NCI-H748 (cell line): ENCODE results near the gene THEMIS.
A peak's percentile ranks its signal among the peaks of the same experiment; 100 is the strongest.
"Not testable (repeated sequence)": the region's sequence is repeated elsewhere in the genome, so short reads cannot be mapped to it uniquely, and the experiment has no call there.

Source experiments
- DNase-seq: peaks from one replicate; lab custom pipeline; 2025; ENCODE audit not compliant: unreplicated experiment; lab: John Stamatoyannopoulos, UW

The THEMIS gene

DNA sequence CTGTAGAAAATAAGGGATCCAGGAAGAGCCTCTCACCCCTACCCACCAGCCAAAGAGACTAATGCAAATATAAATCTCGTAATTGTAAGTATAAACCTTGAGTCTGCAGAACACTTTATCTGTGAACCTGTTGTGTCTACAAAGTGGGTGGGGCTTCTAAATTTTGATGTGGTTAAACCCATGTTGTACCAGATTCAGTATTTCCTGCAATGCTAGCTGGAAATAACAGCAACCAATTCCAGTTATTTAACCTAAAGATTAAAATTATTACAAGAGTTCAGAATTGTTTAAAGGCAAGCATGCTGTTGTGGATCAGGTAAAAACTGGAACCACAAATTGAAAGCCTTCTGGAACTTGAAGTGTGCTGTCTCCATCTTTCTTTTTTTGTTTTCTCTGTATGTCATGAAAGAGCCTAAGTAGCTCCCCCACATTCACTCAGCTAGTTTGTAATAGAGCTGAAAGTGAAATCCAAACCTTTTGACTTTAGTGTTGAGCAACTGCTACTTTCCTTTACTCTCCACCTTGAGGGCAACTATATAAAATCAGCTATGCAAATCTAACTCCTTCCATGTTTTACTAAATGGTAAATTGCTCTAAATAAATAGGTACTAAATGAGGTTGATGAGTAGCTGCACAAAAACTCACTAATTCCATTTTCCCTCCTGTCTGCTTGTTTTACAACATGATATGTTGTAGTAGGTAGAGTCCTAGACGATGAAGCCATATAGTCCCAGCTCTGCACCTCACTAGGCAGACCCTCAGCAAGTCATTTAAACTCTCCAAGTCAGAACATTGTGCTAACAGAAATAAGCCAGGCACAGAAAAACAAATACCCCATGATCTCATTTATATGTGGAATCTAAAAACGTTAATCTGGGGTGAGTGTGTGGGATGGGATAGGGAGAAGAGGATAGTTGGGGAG is 17.9 kb upstream of the THEMIS start:
- DNase-seq, result peak; percentile 19

DNA sequence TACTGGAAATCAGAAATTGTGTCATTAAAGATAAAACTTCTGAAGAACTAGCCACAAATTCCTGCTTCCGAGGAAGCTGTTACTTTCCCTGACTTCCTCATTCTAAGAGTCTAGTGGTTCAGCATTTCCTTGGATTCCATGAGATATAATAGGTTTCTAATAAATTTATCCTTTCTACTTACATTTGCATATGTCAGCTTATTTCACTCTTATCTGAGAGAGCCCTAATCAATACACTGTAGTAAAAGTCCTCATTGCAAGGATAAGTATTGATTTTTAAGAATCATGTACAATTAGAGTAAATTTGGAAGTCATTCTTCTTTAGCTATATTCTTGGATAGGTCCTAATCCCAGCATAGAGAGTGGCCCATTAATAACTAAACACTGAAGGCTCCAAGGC is 16.9 kb upstream of the THEMIS start:
- no peak for DNase-seq

DNA sequence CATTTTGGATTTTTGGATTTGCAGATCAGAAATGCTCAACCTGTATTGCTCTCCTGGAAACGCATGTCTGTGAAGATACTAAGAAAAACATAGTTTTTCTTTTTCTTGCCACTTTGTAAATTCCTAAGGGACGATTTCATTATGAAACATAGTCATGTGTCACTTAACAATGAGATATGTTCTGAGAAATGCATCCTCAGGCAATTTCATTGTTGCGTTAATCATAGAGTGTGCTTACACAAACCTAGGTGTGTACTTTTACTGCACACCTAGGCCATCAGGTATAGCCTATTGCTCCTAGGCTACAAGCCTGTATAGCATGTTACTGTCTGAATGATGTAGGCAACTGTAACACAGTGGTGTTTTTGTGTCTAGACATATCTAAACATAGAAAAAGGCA is 13.4 kb upstream of the THEMIS start:
- no peak for DNase-seq

DNA sequence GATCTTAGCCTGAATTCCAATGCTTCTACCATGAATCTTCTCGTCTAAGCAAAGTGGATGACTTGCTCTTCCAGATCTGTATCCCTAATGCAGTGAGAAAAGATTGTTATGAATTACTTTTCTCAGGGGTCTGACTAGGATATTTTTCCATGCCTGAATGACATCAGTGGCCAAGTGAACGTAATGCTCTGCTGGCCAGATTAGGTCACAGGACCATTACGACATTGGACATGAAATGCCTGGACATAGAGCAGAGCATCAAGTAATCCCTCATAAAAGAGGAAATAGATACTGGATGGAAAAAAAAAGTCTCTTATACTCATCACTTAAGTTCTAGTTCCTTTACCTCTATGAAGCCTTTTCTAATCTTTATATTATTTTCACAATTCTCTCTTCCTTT is 12.1 kb upstream of the THEMIS start:
- no peak for DNase-seq

DNA sequence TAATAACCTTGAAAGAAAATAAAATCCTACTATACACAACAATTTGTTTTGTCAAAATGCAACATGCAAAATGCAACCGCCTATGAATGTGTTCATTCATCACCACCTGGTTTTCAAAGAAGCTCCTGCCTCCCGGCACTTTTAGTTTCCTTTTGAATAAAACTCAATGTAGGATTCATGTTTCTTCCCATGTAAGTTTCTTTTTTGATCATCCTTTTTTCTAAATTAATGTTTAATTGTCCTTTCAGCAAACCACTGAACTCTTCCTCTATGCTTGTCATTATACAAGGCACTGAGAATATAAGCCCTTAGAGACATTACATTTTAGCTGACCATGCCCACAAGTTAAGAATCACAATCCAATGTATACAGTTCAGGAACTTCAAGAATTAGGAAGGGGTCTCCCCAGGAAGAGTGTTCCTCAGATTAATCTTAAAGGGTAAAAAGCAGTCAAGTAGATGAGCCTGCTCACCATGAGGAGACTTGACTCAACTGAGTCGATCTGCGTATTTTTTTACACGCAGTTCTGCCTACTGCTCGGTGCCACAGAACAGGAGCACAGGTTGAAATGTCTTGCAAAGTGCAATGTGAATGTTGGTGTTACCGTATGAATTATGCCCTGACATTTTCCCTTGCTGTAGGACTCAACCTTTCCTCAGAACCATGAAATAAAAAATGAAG is 7.2 kb upstream of the THEMIS start:
- DNase-seq, result no peak

DNA sequence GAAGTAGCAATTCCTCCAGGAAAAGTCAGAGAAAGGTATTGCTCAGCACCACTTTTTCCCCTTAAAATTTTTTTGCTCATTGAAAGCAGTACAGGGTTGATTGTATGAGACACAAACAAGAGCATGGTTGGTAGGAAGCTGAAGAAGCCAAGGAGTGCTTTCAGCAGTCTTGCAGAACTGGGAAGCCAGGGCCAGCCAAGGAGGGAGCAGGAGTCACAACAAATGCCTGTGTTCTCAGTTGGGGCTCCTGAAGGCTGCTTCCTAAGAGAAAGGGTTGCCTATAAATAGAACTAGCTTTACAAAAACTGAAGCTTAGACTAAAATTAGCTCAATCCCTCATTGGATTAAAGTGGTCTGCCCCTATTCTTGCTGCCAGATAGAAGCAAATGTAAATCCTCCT is 3.3 kb upstream of the THEMIS start:
- no peak for DNase-seq

DNA sequence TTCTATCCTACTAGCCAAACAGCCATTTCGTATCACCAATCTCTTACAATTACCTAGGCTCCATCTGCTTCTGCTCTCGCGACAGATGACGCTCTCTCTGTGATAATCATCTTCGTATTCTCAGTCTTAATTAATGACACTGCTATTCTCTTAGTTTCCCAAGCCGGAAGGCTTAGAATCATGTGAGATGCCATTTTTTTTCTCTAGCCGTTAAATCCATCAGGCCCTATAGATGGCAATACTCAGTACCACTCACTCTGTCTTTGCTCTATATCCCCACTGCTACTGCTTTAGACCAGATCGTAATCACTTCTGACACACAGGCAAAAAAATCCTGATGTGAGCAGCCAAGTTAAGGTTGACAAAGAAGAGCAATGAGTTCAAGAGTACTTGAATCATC is 2.1 kb upstream of the THEMIS start:
- no peak for DNase-seq

DNA sequence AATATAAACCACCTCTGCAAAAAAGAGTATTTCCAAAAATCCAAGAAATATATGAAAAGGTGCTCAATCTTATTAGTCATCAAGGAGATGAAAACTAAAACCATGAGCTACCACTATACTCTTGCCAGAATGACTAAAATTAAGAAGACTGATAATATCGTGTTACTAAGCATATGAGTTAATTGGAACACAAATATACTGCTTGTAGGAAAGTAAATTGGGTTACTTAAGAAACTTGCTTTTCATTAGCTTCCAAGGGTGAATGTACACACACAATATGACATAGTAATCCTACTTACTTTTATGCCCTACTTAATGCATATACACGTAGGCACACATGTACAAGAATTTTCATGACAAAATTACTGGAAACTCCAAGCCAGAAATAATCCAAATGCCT is 3.4 kb downstream of the THEMIS start:
- no peak for DNase-seq

DNA sequence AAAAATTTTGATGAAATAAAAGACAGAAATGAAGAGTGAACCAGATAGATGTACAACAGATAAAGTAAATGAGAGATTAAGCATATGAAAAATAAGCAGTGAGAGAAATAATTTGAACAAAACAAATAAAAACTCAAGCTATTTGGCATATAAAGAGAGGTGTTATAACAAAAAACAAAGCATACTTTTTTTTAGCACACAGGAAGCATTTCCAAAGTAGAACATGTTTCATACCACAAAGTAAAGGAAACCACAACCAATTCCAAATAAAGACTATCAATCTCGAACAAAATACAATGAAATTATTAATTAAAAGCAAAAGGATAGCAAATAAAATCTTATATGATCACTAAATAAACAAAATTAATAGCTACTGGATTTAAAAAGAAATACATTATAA is 6.8 kb downstream of the THEMIS start:
- no peak for DNase-seq

DNA sequence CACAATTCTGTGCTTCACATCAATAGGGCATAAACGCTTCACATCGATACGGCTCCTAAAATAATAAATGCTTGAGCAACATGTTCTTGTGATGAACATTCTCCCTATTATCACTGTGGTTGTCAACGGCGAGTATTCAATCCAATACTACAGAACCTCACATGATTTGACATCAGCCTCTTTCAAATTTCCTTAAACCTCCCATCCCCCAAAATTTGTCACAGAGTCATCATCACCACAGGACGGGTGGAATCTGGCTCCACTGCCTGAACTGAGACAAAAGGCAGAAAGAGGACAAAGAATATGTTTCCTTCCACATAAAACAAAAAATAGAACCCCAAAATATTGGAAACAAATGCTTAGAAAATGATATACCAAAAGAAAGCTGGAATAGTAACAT is 7.3 kb downstream of the THEMIS start:
- DNase-seq, result no peak

DNA sequence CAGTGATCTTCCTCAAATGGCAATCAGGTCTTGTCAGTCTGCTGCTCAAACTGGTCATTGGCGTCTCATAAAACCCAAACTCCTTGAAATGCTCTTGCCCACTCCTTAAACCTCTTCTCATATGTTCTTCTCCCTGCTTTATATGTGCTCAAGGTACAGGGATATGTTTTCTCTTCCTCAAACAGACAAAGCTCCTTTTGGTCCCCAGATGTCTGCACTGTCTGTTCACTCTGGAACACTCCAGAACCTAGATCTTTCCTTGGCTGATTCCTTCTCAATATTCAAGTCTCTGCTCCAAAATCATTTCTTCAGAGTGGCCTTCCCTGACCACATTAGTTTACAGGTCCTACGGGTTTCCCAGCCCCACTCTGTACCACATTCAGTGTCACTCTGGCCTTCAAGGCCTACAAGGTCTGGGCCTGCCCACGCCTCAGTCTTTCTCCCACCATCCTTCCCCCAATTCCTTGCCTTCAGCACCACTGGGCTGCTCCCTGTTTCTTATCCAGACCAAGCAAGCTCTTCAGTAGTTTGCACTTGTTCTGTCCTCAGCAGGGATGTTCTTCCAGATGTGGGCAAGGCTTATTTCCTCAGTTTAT is 9.0 kb downstream of the THEMIS start:
- no peak for DNase-seq

DNA sequence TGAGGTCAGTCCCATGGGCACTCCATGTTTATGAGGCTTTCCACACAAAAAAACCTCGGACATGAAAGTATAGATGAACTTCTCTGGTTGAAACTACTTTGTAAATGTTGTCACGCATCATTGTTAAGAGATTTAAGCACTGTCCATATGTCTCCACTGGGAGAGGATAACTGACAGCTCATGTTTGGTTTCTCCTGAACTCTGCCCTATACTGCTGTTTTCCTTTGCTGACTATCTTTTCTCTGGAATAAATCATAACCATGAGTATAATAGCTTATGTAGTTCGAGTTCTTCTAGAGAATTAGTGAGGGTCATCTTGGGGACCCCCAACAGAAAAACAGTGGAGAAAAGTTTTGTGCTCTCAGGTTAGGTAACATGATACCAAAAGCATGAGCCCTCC is 14.3 kb downstream of the THEMIS start:
- DNase-seq, result no peak

DNA sequence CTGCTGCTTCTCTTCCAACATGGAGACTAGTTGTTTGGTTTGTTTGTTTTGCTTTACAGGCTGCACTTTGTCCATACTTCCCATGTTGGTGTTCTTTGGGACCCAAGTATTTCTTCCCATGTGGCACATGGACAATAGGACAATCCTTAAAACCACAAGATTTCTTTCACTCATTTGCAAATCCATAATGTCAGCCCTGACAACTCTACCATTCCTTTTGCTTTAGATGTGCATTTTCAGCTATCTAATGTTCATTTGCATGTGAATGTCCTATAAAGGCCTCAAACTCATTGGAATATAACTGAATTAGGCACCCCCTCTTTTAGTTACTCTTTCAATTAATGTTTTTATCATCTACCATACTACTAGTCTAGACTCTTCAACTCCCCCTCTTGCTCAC is 16.7 kb downstream of the THEMIS start:
- no peak for DNase-seq

DNA sequence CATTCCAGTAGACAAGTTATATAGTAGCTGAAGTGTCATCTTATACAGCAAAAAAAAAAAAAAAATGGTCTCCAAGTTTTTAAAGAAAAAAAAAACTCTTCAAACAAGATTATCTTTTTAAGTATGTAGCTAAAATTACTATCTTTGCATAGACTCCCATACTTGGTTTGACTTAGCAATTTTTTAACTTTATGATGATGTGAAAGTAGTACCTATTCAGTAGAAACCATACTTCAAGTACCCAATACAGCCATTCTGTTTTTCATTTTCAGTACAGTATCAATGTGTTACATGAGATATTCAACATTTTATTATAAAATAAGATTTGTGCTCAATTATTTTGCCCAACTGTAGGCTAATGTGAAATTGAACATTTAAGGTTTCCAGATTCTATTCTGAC is 18.9 kb downstream of the THEMIS start:
- DNase-seq, result not testable (repeated sequence)

DNA sequence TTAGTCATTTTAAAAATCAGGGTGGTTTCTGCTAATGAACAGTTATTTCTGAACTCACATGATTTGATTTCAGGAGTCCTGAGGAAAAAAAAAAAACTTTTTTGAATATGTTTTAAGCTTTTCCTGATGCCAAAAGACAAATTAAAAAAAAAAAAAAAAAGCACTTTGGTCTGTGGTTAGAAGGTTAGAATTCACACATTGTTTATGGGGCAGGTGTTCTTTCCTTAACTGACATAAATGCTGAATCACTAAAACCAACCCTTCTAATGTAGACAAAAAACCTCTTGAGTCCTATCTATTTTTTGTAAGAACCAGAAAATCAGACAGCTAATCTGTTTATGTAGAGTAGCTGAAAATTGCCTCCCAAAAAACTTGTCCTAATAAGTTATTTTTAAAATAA is 20.4 kb downstream of the THEMIS start:
- DNase-seq, result no peak

DNA sequence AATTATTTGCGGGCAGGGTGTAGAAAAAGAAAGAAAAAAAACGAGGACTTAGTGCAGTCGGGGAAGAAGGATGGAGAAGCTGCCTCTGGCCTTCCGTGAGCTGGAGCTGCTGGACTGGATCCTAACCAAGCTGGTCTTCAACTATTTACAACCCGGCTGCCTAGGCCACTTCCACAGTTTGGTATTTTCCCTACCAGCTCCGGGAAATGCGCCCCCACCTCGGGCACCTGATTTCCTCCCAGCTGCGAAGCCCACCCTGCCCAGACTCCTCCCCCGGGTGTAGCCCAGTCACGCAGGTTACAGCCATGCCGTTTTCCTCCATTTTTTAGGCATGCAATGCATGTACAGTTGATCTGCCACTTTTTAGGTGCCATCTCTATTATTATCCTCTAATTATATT is 21.2 kb downstream of the THEMIS start:
- no peak for DNase-seq

DNA sequence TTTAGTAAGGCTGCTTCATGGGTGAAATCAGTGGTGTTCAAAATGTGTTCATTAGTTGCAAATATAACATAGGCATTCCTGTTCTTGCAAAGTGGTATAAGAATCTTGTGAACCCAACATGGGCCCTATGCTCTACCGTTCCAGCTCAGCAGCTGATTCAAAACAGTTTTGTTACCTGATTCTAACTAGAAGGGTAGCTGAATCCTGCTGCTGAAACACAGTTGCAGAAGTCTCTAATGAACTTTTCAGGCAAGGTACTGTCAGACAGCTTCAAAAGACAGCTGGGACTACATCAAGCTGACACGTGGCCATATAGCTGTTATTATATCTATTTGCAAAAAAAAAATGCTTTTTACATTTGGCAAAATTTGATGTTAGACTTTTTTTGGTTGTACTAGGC is 22.7 kb downstream of the THEMIS start:
- no peak for DNase-seq

DNA sequence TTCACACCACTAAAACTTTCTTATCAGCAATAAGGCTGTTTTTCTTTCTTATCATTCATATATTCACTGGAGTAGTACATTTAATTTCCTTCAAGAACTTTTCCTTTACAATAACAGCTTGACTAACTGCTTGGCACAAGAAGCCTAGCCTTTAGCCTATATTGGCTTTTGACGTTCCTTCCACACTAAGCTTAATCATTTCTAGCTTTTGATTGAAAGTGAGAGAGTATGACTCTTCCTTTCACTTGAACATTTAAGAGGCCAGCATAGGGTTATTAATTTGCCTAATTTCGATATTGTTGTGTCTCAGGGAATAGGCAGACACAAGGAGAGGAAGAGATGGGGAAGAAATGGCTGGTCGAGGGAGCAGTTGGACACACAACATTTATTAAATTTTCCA is 23.6 kb downstream of the THEMIS start:
- DNase-seq, result no peak

DNA sequence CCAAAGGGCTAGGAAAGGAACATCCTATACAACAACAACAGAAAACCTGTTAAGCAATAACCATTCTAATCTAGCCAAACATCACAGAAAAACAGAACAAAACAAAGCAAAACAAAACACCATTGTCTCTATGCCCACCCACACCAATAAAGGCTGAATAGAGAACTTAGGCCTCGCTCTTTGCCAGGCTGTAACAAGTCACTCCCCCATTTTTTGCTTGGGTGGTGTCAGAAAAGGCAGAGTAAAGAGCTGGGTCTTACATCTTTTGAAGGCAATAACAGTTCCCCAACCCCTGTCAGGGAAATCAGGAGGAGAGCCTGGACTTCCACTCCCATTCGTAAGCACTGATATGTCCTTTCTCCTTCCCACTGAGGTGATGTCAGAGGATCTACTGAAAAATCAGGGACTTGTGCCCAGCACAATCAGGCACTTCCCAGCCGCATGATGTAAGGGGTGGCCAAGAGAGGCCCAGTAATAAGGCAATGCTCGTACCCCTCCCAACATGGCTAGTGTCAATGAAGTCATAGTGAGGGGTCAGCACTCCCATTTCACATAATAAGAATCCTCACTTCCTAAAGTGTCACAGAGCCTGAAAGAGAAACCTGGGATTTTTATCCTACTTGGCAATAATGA is 31.0 kb downstream of the THEMIS start:
- no peak for DNase-seq

DNA sequence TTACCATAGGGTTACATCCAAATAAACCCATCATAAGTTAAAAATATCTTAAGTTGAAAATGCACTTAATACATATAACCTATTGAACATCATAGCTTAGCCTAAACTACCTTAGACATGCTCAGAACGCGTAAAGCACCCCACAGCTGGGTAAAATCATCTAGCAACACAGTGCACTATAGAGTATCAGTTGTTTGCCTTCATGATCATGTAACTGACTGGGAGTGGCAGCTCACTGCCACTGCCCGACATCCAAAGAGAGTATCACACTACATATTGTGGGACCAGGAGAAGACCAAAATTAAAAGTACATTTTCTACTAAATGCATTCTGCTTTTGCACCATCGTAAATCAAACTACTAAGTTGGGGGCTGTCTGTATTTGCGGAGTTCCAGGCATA is 31.7 kb downstream of the THEMIS start:
- DNase-seq, result no peak

DNA sequence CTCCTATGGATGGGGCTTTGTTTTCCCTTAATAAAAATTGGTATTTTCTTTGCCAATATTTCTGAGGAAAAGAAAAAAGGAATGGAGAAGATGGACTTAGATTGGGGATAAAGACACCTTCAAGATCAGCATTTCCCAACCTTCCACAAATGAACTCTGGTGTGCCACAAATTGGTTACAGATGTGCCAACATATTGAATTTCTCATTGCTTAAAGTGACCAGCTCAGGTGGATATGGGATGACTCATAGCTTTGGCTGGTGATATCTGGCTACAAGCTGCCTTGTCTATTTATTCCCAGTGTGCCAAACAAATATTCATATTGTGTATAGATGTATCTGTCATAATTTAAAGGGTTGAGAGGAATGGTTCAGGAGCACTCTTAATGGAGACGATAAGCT is 32.5 kb downstream of the THEMIS start:
- no peak for DNase-seq

DNA sequence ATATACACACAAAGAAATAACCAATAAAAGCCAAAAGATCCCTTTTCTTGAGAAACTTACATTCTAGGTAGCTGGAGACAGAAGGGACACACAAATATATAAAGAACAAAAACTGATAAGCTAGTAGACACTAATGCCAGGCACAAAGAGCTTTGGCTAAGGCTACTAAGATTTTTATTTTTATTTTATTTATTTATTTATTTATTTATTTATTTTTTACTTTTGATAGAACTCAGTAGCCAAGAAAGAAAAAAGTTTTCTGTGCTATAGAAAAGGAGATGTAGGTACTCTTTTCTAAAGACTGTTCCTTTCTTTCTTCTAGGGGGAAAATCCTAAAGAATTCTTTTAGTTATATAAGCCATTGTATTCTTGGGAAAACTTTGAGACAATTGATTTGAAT is 34.1 kb downstream of the THEMIS start:
- no peak for DNase-seq
